IMR-90 (cell line): ENCODE data around the gene MALT1. TPM values are rescaled to one million over a fixed set of nuclear protein-coding genes. Genes with fewer than 3 reads are reported as not detected.

Source experiments
- ATAC-seq: fragments of 200-7000 bp; cut with Tn5 transposase; 2 replicates; pipeline ENCODE4 v1.9.1; 2020; ENCODE audit warnings: low read depth, mild to moderate bottlenecking, moderate library complexity
- BruUV-seq: library from RNA; stranded (reverse); fragments of 400-500 nt; replicated peaks from 2 replicates; lab custom pipeline; 2021; lab: Mats Ljungman, UMichigan
- CTCF ChIA-PET: fragments of 300-600 bp; formaldehyde crosslinking; extraction: SDS; loops from one replicate; lab custom pipeline; 2021; ENCODE audit warnings: antibody characterized with exemption; lab: Yijun Ruan, JAX
- POLR2A ChIA-PET: fragments of 300-600 bp; sonication (Branson Sonifier 250); formaldehyde crosslinking; loops from one replicate; lab custom pipeline; 2022; ENCODE audit warnings: antibody characterized with exemption; ENCODE audit not compliant: unreplicated experiment; lab: Charles Lee
- DNase-seq: peaks from one replicate; pipeline ENCODE4 v3.0.0; 2013
- H2AFZ ChIP-seq: replicated peaks from 2 replicates; pipeline ENCODE3; 2013; ENCODE audit warnings: low read length, mild to moderate bottlenecking; ENCODE audit not compliant: poor library complexity
- H2AK5ac ChIP-seq: 2 replicates; pipeline ENCODE4 v1.6.1; 2013; ENCODE audit warnings: low read depth, low read length, inconsistent platforms
- H2AK9ac ChIP-seq: replicated peaks from 2 replicates; pipeline ENCODE3; 2013; ENCODE audit warnings: mild to moderate bottlenecking, low read depth, low read length, moderate library complexity; ENCODE audit not compliant: poor library complexity
- H2BK120ac ChIP-seq: 2 replicates; pipeline ENCODE4 v1.6.1; 2013; ENCODE audit warnings: low read depth, low read length, inconsistent platforms
- H2BK15ac ChIP-seq: 3 replicates; pipeline ENCODE4 v1.6.1; 2013; ENCODE audit warnings: low read depth, low read length, inconsistent platforms
- H2BK20ac ChIP-seq: 2 replicates; pipeline ENCODE4 v1.6.1; 2013; ENCODE audit warnings: low read depth, mild to moderate bottlenecking, inconsistent platforms, low read length, moderate library complexity
- H2BK5ac ChIP-seq: 2 replicates; pipeline ENCODE4 v1.6.1; 2013; ENCODE audit warnings: mild to moderate bottlenecking, low read depth, low read length, inconsistent platforms; ENCODE audit not compliant: poor library complexity, severe bottlenecking
- H3K14ac ChIP-seq: replicated peaks from 2 replicates; pipeline ENCODE4 v1.6.1; 2013; ENCODE audit warnings: low read depth, low read length, inconsistent platforms
- H3K18ac ChIP-seq: 2 replicates; pipeline ENCODE4 v1.6.1; 2013; ENCODE audit warnings: low read depth, low read length, control low read depth
- H3K23ac ChIP-seq: 2 replicates; pipeline ENCODE4 v1.6.1; 2013; ENCODE audit warnings: low read depth, low read length, inconsistent platforms
- H3K27ac ChIP-seq: 2 replicates; pipeline ENCODE4 v1.5.1; 2013; ENCODE audit warnings: mild to moderate bottlenecking, control low read depth, low read length; ENCODE audit not compliant: insufficient read depth
- H3K27me3 ChIP-seq: 2 replicates; pipeline ENCODE4 v1.6.1; 2013; ENCODE audit warnings: low read length; ENCODE audit not compliant: control insufficient read depth, insufficient read depth
- H3K36me3 ChIP-seq: 2 replicates; pipeline ENCODE4 v1.6.1; 2013; ENCODE audit warnings: low read length, mixed read lengths; ENCODE audit not compliant: control insufficient read depth, insufficient read depth
- H3K4ac ChIP-seq: 2 replicates; pipeline ENCODE4 v1.6.1; 2013; ENCODE audit warnings: low read depth, low read length, inconsistent platforms
- H3K4me1 ChIP-seq: 2 replicates; pipeline ENCODE4 v1.6.1; 2013; ENCODE audit warnings: low read length, mixed read lengths; ENCODE audit not compliant: control insufficient read depth, insufficient read depth
- H3K4me2 ChIP-seq: 2 replicates; pipeline ENCODE4 v1.6.1; 2013; ENCODE audit warnings: low read depth, mild to moderate bottlenecking, control low read depth, low read length, moderate library complexity
- H3K4me3 ChIP-seq: 2 replicates; pipeline ENCODE4 v1.5.1; 2013; ENCODE audit warnings: low read depth, mild to moderate bottlenecking, control low read depth, low read length, moderate library complexity; ENCODE audit not compliant: insufficient read depth
- H3K56ac ChIP-seq: 2 replicates; pipeline ENCODE4 v1.6.1; 2013; ENCODE audit warnings: low read length, inconsistent platforms; ENCODE audit not compliant: insufficient read depth; ENCODE audit errors: extremely low read depth
- H3K79me1 ChIP-seq, 2 experiments: 2 replicates each; pipeline ENCODE4 v1.6.1; 2013; ENCODE audit warnings: low read length in 2 of 2, inconsistent platforms in 1 of 2, low read depth in 1 of 2
- H3K9ac ChIP-seq: 2 replicates; pipeline ENCODE4 v1.6.1; 2013; ENCODE audit warnings: low read depth, low read length, control low read depth
- H3K9me1 ChIP-seq: 2 replicates; pipeline ENCODE4 v1.6.1; 2013; ENCODE audit warnings: low read length, inconsistent platforms; ENCODE audit not compliant: insufficient read depth
- H3K9me3 ChIP-seq: 2 replicates; pipeline ENCODE4 v1.6.1; 2013; ENCODE audit warnings: low read length; ENCODE audit not compliant: control insufficient read depth, insufficient read depth
- H4K20me1 ChIP-seq: 2 replicates; pipeline ENCODE4 v1.6.1; 2013; ENCODE audit warnings: low read length, inconsistent platforms; ENCODE audit not compliant: insufficient read depth
- H4K5ac ChIP-seq: 2 replicates; pipeline ENCODE4 v1.6.1; 2013; ENCODE audit warnings: mild to moderate bottlenecking, low read depth, low read length, control low read depth
- H4K8ac ChIP-seq, 2 experiments: 2 replicates each; pipeline ENCODE4 v1.6.1; 2013; ENCODE audit warnings: low read depth in 2 of 2, low read length in 2 of 2, control low read depth in 1 of 2, inconsistent platforms in 1 of 2
- H4K91ac ChIP-seq: 2 replicates; pipeline ENCODE4 v1.6.1; 2013; ENCODE audit warnings: low read depth, low read length, inconsistent platforms; ENCODE audit not compliant: insufficient read depth
- BHLHE40 ChIP-seq: fragments of 150-350 bp; IDR thresholded peaks from 2 replicates; pipeline ENCODE4 v1.6.1; 2016; ENCODE audit warnings: mild to moderate bottlenecking, low read depth, low read length
- CEBPB ChIP-seq: IDR thresholded peaks from 2 replicates; pipeline ENCODE4 v1.6.1; 2012; ENCODE audit warnings: low read depth, low read length, improper control_type of control experiment
- FOS ChIP-seq: fragments of 150-350 bp; IDR thresholded peaks from 2 replicates; pipeline ENCODE4 v1.6.1; 2016; ENCODE audit warnings: low read depth, low read length
- MAFK ChIP-seq: IDR thresholded peaks from 2 replicates; pipeline ENCODE4 v1.6.1; 2012; ENCODE audit warnings: low read depth, low read length, improper control_type of control experiment
- RAD21 ChIP-seq: IDR thresholded peaks from 2 replicates; pipeline ENCODE4 v1.6.1; 2012; ENCODE audit warnings: low read length, improper control_type of control experiment
- RFX5 ChIP-seq: IDR thresholded peaks from 2 replicates; pipeline ENCODE4 v1.8.0; 2012; ENCODE audit warnings: low read depth, mild to moderate bottlenecking, low read length, moderate library complexity
- SMC3 ChIP-seq: fragments of 150-350 bp; IDR thresholded peaks from 2 replicates; pipeline ENCODE4 v1.6.1; 2016; ENCODE audit warnings: low read depth, mild to moderate bottlenecking, antibody characterized with exemption, low read length, moderate library complexity
- WGBS, 2 experiments: methylation state at CpG; one replicate each; pipeline versions ENCODE4 v1.1.5 to v1.1.7; 2013; ENCODE audit warnings: missing lambda C conversion rate in 2 of 2; ENCODE audit not compliant: insufficient read length in 1 of 2; ENCODE audit errors: extremely low coverage in 2 of 2; 5-methylcytosine and 5-hydroxymethylcytosine counted together
- dilution Hi-C: fragments of 300-500 bp; cut with HindIII; formaldehyde crosslinking; loops from one replicate; pipeline ENCODE4 v1.14.3; 2018; ENCODE audit warnings: low sequenced_read_pairs; ENCODE audit not compliant: unreplicated experiment
- in situ Hi-C: fragments of 300-500 bp; cut with MboI; formaldehyde crosslinking; loops from 3 replicates; pipeline ENCODE4 v1.14.3; 2019; ENCODE audit warnings: low sequenced_read_pairs, inconsistent platforms, mixed read lengths
- intact Hi-C: fragments of 100-400 bp; cut with micrococcal nuclease; formaldehyde crosslinking; loops from 2 replicates; pipeline ENCODE4 v1.10.0; 2022
- polyA plus RNA-seq, 3 experiments: library from polyadenylated mRNA; depleted of rRNA; stranded (reverse); fragments of >200 nt; gene quantifications; 2 replicates each; pipeline ENCODE4 v1.2.3, GENCODE V29; 2012; ENCODE audit warnings: low replicate concordance in 1 of 3
- total RNA-seq: library from RNA; depleted of rRNA; stranded (reverse); fragments of >200 nt; gene quantifications from 2 replicates; pipeline ENCODE4 v1.2.3, GENCODE V29; 2012
- TF ChIP-seq, protein P1 (sequence below): fragments of 150-350 bp; IDR thresholded peaks from 2 replicates; pipeline ENCODE4 v1.6.1; 2017; ENCODE audit warnings: mild to moderate bottlenecking, antibody characterized with exemption, low read length, low read depth
- TF ChIP-seq, protein P2 (sequence below): conservative IDR thresholded peaks from 2 replicates; pipeline ENCODE4 v1.5.1; 2012; ENCODE audit warnings: mild to moderate bottlenecking, low read depth, low read length, improper control_type of control experiment

Gene MALT1
- total and polyA plus RNA-seq, 2 of the 4 experiments (the other 2 are of a cell fraction), result 8.3 to 25.3 TPM

DNA sequence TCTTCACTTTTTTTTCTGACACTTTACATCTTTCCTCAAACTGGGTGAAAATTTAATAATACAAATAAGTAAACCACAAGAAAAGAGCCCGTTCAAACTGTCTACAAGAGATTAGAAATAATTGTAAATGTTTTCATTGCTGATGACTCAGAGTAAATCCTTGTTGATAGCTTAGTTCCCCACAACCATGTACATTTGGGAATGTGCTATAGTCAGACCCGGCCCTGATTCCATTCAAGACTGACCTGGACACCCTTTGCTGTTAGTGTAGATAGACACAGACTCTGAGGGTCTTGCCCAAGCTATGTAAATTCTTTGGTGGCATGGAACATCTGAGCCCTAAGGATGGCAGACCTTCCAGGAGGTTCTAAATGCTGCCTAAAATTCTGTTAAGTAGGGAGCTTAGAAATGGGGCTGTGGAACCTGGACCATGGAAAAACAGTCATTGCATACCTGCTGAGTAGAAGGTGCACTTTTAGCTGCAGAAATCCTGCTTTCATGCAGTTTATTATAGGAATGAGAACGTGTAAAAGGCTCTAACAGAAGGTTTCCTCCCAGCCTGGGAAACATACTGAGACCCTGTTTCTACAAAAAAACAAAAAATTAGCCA, 3.7 kb downstream of the MALT1 start:
- in situ Hi-C loops (loop anchor here (5.0 kb wide), 1 partner anchor 93 kb away; no protein-coding TSS in a partner anchor), dilution Hi-C loops (no loop called here)

More for the DNA sequence above, 3.7 kb downstream of the MALT1 start:
- Histone ChIP-seq H2AK5ac (no peak overlapping the region), H2BK15ac (no peak overlapping the region), H3K79me1 (peaks cover 27 to 57% of the 10 kb centered on the region in 2 experiments), H3K9me3 (no peaks in the 10 kb centered on the region), H3K36me3 (no peaks in the 10 kb centered on the region), H3K9me1 (peaks cover 9% of the 10 kb centered on the region), H4K20me1 (peaks cover 22% of the 10 kb centered on the region), H3K4me3 (no peak overlapping the region), H3K27ac (no peak overlapping the region), H4K91ac (no peak overlapping the region), H3K4me1 (peaks cover 13% of the 10 kb centered on the region), H3K14ac (no peak overlapping the region), H4K8ac (no peak overlapping the region), H2AK9ac (no peak overlapping the region), H4K5ac (no peak overlapping the region), H2BK5ac (no peak overlapping the region), H3K9ac (no peak overlapping the region), H3K56ac (no peak overlapping the region), H2BK120ac (no peak overlapping the region), H3K4ac (no peak overlapping the region), H3K18ac (no peak overlapping the region), H3K27me3 (no peaks in the 10 kb centered on the region), H3K23ac (no peak overlapping the region), H3K4me2 (peak overlapping the region; percentile 34), H2AFZ (no peak overlapping the region), H2BK20ac (no peak overlapping the region; the same call in 1 of the 2 replicates)
- no peak for TF ChIP-seq RAD21
- TF ChIP-seq SMC3, result no peak
- TF ChIP-seq RFX5, result no peak
- TF ChIP-seq, protein P1, sequence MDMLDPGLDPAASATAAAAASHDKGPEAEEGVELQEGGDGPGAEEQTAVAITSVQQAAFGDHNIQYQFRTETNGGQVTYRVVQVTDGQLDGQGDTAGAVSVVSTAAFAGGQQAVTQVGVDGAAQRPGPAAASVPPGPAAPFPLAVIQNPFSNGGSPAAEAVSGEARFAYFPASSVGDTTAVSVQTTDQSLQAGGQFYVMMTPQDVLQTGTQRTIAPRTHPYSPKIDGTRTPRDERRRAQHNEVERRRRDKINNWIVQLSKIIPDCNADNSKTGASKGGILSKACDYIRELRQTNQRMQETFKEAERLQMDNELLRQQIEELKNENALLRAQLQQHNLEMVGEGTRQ, result no peak
- no peak for TF ChIP-seq CEBPB
- no peak for TF ChIP-seq MAFK
- TF ChIP-seq FOS, result peak; percentile 38; the same call in 1 of the 2 replicates
- TF ChIP-seq, protein P2, sequence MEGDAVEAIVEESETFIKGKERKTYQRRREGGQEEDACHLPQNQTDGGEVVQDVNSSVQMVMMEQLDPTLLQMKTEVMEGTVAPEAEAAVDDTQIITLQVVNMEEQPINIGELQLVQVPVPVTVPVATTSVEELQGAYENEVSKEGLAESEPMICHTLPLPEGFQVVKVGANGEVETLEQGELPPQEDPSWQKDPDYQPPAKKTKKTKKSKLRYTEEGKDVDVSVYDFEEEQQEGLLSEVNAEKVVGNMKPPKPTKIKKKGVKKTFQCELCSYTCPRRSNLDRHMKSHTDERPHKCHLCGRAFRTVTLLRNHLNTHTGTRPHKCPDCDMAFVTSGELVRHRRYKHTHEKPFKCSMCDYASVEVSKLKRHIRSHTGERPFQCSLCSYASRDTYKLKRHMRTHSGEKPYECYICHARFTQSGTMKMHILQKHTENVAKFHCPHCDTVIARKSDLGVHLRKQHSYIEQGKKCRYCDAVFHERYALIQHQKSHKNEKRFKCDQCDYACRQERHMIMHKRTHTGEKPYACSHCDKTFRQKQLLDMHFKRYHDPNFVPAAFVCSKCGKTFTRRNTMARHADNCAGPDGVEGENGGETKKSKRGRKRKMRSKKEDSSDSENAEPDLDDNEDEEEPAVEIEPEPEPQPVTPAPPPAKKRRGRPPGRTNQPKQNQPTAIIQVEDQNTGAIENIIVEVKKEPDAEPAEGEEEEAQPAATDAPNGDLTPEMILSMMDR, result no peak
- TF ChIP-seq BHLHE40, result no peak
- intact Hi-C loops, result loop anchor here (5.0 kb wide), 1 partner anchor 42 kb away; no protein-coding TSS in a partner anchor
- 20% methylated on average over 1 of the region's 3 CpGs; no CpG with 5 or more reads in 1 of the 2 experiments for WGBS, 2 experiments
- ChIA-PET POLR2A (interaction anchor here (0.6 to 0.9 kb wide), 2 partner anchors 32 to 98 kb away, joined by 3 to 5 read pairs; no protein-coding TSS in a partner anchor), CTCF (no interaction called here)
- ATAC-seq (peak; percentile 3; the same call in 1 of the 2 replicates), DNase-seq (peak; percentile 52)
- BruUV-seq, result no TSS peak
